Calu3 (cell line): ENCODE measurements around the gene CRHR2. TPM values are rescaled to one million over a fixed set of nuclear protein-coding genes. Genes with fewer than 3 reads are reported as not detected.

ENCODE experiments used
- BruUV-seq: library from RNA; stranded (reverse); fragments of 400-500 nt; replicated peaks from 2 replicates; lab custom pipeline; 2021; lab: Mats Ljungman, UMichigan
- CTCF ChIA-PET: fragments of 300-600 bp; sonication (Branson Sonifier 250); formaldehyde crosslinking; loops from one replicate; lab custom pipeline; 2022; ENCODE audit warnings: antibody characterized with exemption; lab: Charles Lee
- DNase-seq: peaks from one replicate; pipeline ENCODE4 v3.0.0; 2022
- H3K27ac Mint-ChIP-seq: one replicate; pipeline ENCODE4 v1.8.0; 2022; ENCODE audit warnings: mixed read lengths; ENCODE audit not compliant: unreplicated experiment
- H3K27me3 Mint-ChIP-seq: one replicate; pipeline ENCODE4 v1.8.0; 2022; ENCODE audit warnings: mixed read lengths; ENCODE audit not compliant: unreplicated experiment
- H3K36me3 Mint-ChIP-seq: one replicate; pipeline ENCODE4 v1.8.0; 2022; ENCODE audit warnings: mild to moderate bottlenecking, moderate library complexity, mixed read lengths; ENCODE audit not compliant: insufficient read depth, unreplicated experiment
- H3K4me1 Mint-ChIP-seq: one replicate; pipeline ENCODE4 v1.8.0; 2022; ENCODE audit warnings: mild to moderate bottlenecking, low read depth, mixed read lengths; ENCODE audit not compliant: unreplicated experiment
- H3K4me3 Mint-ChIP-seq: one replicate; pipeline ENCODE4 v1.8.0; 2022; ENCODE audit warnings: mild to moderate bottlenecking, low read depth, moderate library complexity, mixed read lengths; ENCODE audit not compliant: unreplicated experiment
- H3K9me3 Mint-ChIP-seq: one replicate; pipeline ENCODE4 v1.8.0; 2022; ENCODE audit warnings: low read depth, mixed read lengths; ENCODE audit not compliant: unreplicated experiment
- intact Hi-C: fragments of 100-400 bp; cut with micrococcal nuclease; formaldehyde crosslinking; loops from one replicate; pipeline ENCODE4 v1.10.0; 2022; ENCODE audit not compliant: unreplicated experiment
- total RNA-seq: library from RNA; stranded (reverse); gene quantifications from 2 replicates; pipeline ENCODE4 v1.2.3, GENCODE V29; 2022
- TF ChIP-seq, protein P1 (sequence below): fragments of 200-600 bp; IDR thresholded peaks from one replicate; pipeline ENCODE4 v1.8.0; 2022; ENCODE audit warnings: antibody characterized with exemption; ENCODE audit not compliant: unreplicated experiment

CRHR2 gene
- total RNA-seq, 1 experiment from 2014 or later = not detected

DNA sequence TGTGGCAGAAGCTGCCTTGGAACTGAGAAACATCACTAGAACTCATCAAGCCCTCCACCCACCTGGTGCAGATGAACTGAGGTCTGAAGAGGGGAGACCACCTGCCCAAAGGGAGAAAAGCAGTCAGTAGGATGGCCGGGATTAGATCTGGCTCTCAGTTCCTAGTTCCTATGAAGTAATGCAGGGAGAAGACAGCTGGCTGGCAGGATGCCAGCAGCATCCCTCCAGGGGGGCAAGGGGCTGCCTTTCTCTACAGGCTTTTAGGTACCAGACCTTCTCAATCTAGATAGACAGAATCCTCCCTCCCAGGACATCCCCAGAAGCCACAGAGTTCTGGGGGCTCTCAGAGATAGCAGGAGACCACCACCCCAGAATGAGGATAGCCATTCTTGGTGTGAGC lies 7.8 kb downstream of the CRHR2 start:
- DNase-seq = no peak
- TF ChIP-seq, protein P1, sequence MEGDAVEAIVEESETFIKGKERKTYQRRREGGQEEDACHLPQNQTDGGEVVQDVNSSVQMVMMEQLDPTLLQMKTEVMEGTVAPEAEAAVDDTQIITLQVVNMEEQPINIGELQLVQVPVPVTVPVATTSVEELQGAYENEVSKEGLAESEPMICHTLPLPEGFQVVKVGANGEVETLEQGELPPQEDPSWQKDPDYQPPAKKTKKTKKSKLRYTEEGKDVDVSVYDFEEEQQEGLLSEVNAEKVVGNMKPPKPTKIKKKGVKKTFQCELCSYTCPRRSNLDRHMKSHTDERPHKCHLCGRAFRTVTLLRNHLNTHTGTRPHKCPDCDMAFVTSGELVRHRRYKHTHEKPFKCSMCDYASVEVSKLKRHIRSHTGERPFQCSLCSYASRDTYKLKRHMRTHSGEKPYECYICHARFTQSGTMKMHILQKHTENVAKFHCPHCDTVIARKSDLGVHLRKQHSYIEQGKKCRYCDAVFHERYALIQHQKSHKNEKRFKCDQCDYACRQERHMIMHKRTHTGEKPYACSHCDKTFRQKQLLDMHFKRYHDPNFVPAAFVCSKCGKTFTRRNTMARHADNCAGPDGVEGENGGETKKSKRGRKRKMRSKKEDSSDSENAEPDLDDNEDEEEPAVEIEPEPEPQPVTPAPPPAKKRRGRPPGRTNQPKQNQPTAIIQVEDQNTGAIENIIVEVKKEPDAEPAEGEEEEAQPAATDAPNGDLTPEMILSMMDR = no peak
- Mint-ChIP-seq H3K36me3 (no peaks in the 10 kb centered on the region), H3K4me1 (no peaks in the 10 kb centered on the region), H3K27ac (no peak overlapping the region), H3K27me3 (peaks cover 76% of the 10 kb centered on the region), H3K4me3 (no peak overlapping the region), H3K9me3 (no peaks in the 10 kb centered on the region)
- intact Hi-C loops = no loop called here
- CTCF ChIA-PET = interaction anchor here (1.0 kb wide), 1 partner anchor 20 kb away, joined by 3 read pairs; no protein-coding TSS in a partner anchor
- BruUV-seq = no TSS peak

DNA sequence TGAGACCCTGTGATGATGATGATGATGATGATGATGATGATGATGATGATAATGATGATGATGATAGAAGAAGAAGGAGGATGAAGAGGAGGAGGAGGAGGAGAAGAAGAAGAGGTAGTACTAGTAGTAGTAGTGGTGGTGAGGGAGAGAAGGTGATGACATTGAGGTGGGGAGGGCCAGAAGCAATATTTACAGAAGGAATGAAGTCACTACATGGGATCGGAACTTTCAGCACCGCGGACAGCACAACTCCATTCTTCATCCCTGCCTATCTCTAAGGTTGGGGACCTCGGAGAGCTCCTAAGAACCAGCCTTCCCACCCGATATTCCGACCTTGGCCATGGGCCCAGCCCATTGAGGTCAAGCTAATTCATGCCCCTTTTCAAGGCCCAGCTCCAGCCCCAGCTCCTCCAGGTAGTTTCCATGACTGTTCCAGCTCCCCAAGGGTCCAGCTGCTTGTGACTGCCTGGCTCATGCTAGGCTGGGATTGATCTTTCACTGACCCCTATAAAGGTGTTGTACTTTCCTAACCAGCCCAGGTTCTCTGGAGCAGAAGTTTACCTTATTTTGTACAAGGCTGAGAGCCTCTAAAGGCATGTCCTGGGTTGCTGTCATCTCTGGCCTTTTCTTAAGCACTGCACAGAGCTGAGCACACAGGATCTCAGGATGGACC lies 10.3 kb downstream of the CRHR2 start:
- H3K27ac Mint-ChIP-seq = no peak overlapping the region
- TF ChIP-seq, protein P1 = no peak
- peak; percentile 64 for DNase-seq
- peaks cover 61% of the 10 kb centered on the region for H3K27me3 Mint-ChIP-seq
- no TSS peak for BruUV-seq
- no peak overlapping the region for H3K4me3 Mint-ChIP-seq
- H3K36me3 Mint-ChIP-seq = no peaks in the 10 kb centered on the region
- CTCF ChIA-PET = no interaction called here
- no peaks in the 10 kb centered on the region for H3K9me3 Mint-ChIP-seq
- H3K4me1 Mint-ChIP-seq = no peaks in the 10 kb centered on the region
- intact Hi-C loops = no loop called here

DNA sequence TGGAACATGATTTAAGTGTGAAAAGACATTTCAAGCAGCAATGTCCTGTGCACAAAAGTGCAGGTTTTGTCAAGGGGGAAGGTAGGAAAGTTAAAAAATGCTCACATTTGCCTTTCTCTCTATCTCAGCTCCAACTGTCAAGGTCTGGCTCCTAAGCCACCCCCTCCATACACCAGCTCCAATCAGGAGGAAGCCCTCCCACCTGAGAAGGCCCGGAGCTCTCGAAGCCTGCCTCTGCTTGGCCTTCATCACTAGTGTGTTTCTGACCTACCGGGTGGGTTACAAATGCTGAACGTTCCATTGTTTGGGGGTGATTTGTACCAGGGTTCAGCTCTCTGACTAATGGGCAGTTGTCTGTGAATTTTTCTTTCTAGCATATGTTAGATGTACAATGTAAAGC lies 14.2 kb downstream of the CRHR2 start:
- no TSS peak for BruUV-seq

DNA sequence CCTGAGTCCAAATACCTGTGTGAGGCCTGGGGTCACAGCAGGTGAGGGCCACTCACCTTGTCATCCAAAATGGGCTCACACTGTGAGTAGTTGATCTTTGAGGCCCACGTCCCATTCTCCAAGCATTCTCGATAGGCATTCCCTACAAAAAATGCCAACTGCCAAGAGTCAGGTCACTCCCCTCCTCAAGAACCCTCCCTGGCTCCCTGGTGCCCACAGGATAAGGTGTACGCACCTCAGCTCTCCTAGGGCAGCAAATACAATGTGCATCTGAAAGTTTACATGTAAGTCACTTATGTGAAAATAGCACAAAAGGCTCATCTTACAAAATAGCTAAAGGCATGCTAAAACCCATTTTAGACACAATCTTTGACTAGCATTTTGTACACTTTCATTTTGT lies 15.1 kb downstream of the CRHR2 start:
- Mint-ChIP-seq H3K36me3 (peaks cover 5% of the 10 kb centered on the region), H3K4me1 (no peaks in the 10 kb centered on the region), H3K4me3 (no peak overlapping the region), H3K27me3 (peaks cover 79% of the 10 kb centered on the region), H3K9me3 (no peaks in the 10 kb centered on the region), H3K27ac (no peak overlapping the region)
- TF ChIP-seq, protein P1 = no peak
- intact Hi-C loops = no loop called here
- no TSS peak for BruUV-seq
- CTCF ChIA-PET = no interaction called here
- no peak for DNase-seq

More for the DNA sequence above, 14.2 kb downstream of the CRHR2 start:
- intact Hi-C loops = no loop called here
- Mint-ChIP-seq H3K36me3 (no peaks in the 10 kb centered on the region), H3K9me3 (no peaks in the 10 kb centered on the region), H3K4me1 (no peaks in the 10 kb centered on the region), H3K27ac (no peak overlapping the region), H3K27me3 (peaks cover 72% of the 10 kb centered on the region), H3K4me3 (no peak overlapping the region)
- TF ChIP-seq, protein P1 = no peak
- no peak for DNase-seq
- CTCF ChIA-PET = no interaction called here
